NK-92 (cell line): Measurements from ENCODE around the gene DMWD.
A peak's percentile ranks its signal among the peaks of the same experiment; 100 is the strongest.
"Not testable (repeated sequence)": the region's sequence is repeated elsewhere in the genome, so short reads cannot be mapped to it uniquely, and the experiment has no call there.

Experiments
- DNase-seq: peaks from one replicate; lab custom pipeline; 2025; ENCODE audit not compliant: unreplicated experiment; lab: John Stamatoyannopoulos, UW

Gene DMWD

GRCh38 chr19:45817010-45817724 lies 24.5 kb upstream of the DMWD start:
- peak; percentile 84 for DNase-seq

- no peak for DNase-seq
These were observed 23.8 kb upstream of the DMWD start for GRCh38 chr19:45816236-45817009.

- DNase-seq: no peak
These were observed 23.0 kb upstream of the DMWD start for GRCh38 chr19:45815481-45816216.

GRCh38 chr19:45814851-45815480 lies 22.3 kb upstream of the DMWD start, which contains the start of gene RSPH6A:
TSS of gene RSPH6A (minus strand) at chr19:45815308. CDS start at chr19:45815176, 132 bp downstream.
- DNase-seq: no peak

- no peak for DNase-seq
These were observed 21.6 kb upstream of the DMWD start for GRCh38 chr19:45814166-45814780.

- DNase-seq: no peak
These were observed 19.7 kb upstream of the DMWD start for GRCh38 chr19:45812297-45812696.

- no peak for DNase-seq
These were observed 17.1 kb upstream of the DMWD start for GRCh38 chr19:45809643-45810159.

- no peak for DNase-seq
These were observed 13.1 kb upstream of the DMWD start for GRCh38 chr19:45805719-45806118.

GRCh38 chr19:45804959-45805230 lies 12.2 kb upstream of the DMWD start:
- no peak for DNase-seq

GRCh38 chr19:45804140-45804958 lies 11.7 kb upstream of the DMWD start:
- no peak for DNase-seq

- no peak for DNase-seq
These were observed 9.0 kb upstream of the DMWD start for GRCh38 chr19:45801603-45802175.

GRCh38 chr19:45800070-45800553 lies 7.5 kb upstream of the DMWD start:
- no peak for DNase-seq

- DNase-seq: not testable (repeated sequence)
These were observed 6.9 kb upstream of the DMWD start for GRCh38 chr19:45799541-45799940.

GRCh38 chr19:45798995-45799517 lies 6.4 kb upstream of the DMWD start:
- no peak for DNase-seq

- DNase-seq: no peak
These were observed 2.0 kb upstream of the DMWD start for GRCh38 chr19:45794627-45795026.

GRCh38 chr19:45793876-45794275 lies 1.2 kb upstream of the DMWD start:
- no peak for DNase-seq

GRCh38 chr19:45793178-45793564 lies 526 bp upstream of the DMWD start:
- no peak for DNase-seq

GRCh38 chr19:45791744-45792469 lies 738 bp downstream of the DMWD start:
- DNase-seq: no peak

- DNase-seq: no peak
These were observed 1.7 kb downstream of the DMWD start for GRCh38 chr19:45790942-45791341.
